ENCODE measurements around the gene SUN3. TPM values are rescaled to one million over a fixed set of nuclear protein-coding genes. Genes with fewer than 3 reads are reported as not detected.

The SUN3 gene
- total and polyA plus RNA-seq, 2 of the 4 experiments (the other 2 are of a cell fraction): not detected

DNA sequence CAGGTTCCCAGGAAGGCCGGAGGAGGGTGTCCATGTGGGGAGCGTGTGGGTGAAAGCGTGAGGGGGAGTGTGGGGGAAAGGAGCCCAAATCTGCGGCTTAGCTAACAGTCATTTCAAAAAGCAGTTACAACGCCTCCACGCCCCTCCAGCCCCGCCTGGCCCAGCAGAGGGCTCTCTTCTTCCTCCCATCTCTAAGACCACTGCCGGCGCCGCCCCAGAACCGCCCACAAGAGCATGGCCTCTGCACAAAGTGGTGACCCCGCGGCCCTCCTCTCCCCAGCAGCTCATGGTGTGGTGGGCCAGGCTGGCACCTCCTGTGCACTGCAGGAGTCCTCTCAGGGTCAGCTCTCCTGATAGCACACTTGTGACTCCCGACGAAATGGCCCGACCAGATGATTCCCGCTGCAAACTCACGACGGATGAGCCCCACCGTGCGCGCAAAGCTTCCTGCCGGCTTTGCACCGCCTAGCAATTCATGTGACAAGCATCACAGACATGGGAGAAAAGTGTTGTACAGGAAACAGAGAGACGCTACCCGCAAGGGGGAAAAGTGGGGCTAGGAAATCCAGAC lies 37.1 kb downstream of the SUN3 start (continued):
- no peak for TF ChIP-seq MXI1 (IDR thresholded peaks at IDR 0.05; ENCODE audit: borderline replicate concordance, low read depth, low read length)

DNA sequence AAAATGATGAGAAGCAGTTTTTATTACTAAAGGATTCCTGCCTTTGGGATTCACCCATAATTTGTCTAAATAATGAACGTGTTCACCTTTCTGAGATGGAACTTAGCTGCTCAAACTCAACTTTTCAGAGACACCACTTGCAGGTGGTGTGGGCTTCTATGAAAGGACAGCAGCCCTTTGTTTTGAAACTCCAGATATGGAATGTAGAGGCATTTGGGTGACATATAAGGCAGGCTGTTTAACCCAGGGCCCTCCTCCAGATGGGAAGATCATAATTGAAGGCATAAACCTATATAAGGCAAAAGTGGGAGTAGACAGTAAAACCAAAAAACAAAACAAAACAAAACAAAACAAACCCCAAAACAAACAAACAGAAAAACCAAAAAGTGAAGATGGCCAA lies 37.6 kb downstream of the SUN3 start:
- ATAC-seq (ENCODE audit: low read depth) (peak; percentile 42), DNase-seq (no peak)
- Histone ChIP-seq H3K4me3 (ENCODE audit: insufficient read depth, low read depth, low read length) (no peak overlapping the region), H2BK15ac (ENCODE audit: low read depth, low read length) (peak overlapping the region; percentile 82; the same call in 1 of the 3 replicates), H3K14ac (replicated peaks; ENCODE audit: low read depth, low read length) (peak overlapping the region; percentile 92; the same call in 1 of the 2 replicates), H4K5ac (ENCODE audit: low read depth, low read length) (no peak overlapping the region), H3K18ac (ENCODE audit: low read depth, low read length) (no peak overlapping the region), H3K79me1 (ENCODE audit: low read depth in 1 of 2, low read length in 2 of 2) (no peaks in the 10 kb centered on the region), H2BK120ac (ENCODE audit: low read depth, low read length) (peak overlapping the region; percentile 95), H3K4ac (ENCODE audit: low read depth, low read length) (peak overlapping the region; percentile 86; the same call in 1 of the 2 replicates), H2BK5ac (ENCODE audit: low read depth, low read length, poor library complexity, severe bottlenecking) (no peak overlapping the region), H2AK9ac (replicated peaks; ENCODE audit: low read depth, low read length, poor library complexity) (peak overlapping the region; percentile 84), H3K9ac (ENCODE audit: low read depth, low read length) (peak overlapping the region; percentile 65), H3K4me1 (ENCODE audit: control insufficient read depth, insufficient read depth, low read length) (no peaks in the 10 kb centered on the region; the same call in 1 of the 2 replicates), H3K27ac (ENCODE audit: insufficient read depth, low read length) (no peak overlapping the region; the same call in 1 of the 2 replicates), H3K4me2 (ENCODE audit: low read depth, low read length) (peak overlapping the region; percentile 61; the same call in 1 of the 2 replicates), H3K9me1 (ENCODE audit: insufficient read depth, low read length) (no peaks in the 10 kb centered on the region), H2BK20ac (ENCODE audit: low read depth, low read length) (peak overlapping the region; percentile 81; the same call in 1 of the 2 replicates), H2AK5ac (ENCODE audit: low read depth, low read length) (no peak overlapping the region), H3K23ac (ENCODE audit: low read depth, low read length) (peak overlapping the region; percentile 60; the same call in 1 of the 2 replicates), H4K91ac (ENCODE audit: insufficient read depth, low read depth, low read length) (peak overlapping the region; percentile 91), H4K20me1 (ENCODE audit: insufficient read depth, low read length) (no peaks in the 10 kb centered on the region), H3K27me3 (ENCODE audit: control insufficient read depth, insufficient read depth, low read length) (no peaks in the 10 kb centered on the region; the same call in 1 of the 2 replicates), H3K56ac (ENCODE audit: extremely low read depth, insufficient read depth, low read length) (peak overlapping the region; percentile 54; the same call in 1 of the 2 replicates), H2AFZ (replicated peaks; ENCODE audit: low read length, poor library complexity) (peak overlapping the region; percentile 96), H3K36me3 (ENCODE audit: control insufficient read depth, insufficient read depth, low read length) (no peaks in the 10 kb centered on the region), H4K8ac (ENCODE audit: low read depth in 2 of 2, low read length in 2 of 2) (peak overlapping the region; percentile 89 to 93; a peak in 3 of 4 replicates), H3K9me3 (ENCODE audit: control insufficient read depth, insufficient read depth, low read length) (no peaks in the 10 kb centered on the region)
- dilution Hi-C loops (cut with HindIII; ENCODE audit: low sequenced_read_pairs, unreplicated experiment): loop anchor here (25.0 kb wide), 1 partner anchor 121 kb away; no protein-coding TSS in a partner anchor
- ChIA-PET POLR2A (ENCODE audit: unreplicated experiment) (no interaction called here), CTCF (interaction anchor here (0.6 to 2.3 kb wide), 15 partner anchors 9 to 482 kb away, joined by 3 to 20 read pairs (median 4); partner anchors contain the start of gene UPP1)
- WGBS, 2 experiments (ENCODE audit: extremely low coverage in 2 of 2, insufficient read length in 1 of 2): no CpG with 5 or more reads among the region's 1 CpG
- in situ Hi-C loops (cut with MboI; ENCODE audit: low sequenced_read_pairs): no loop called here
- no TSS peak for BruUV-seq (replicated peaks)
- intact Hi-C loops (cut with micrococcal nuclease): loop anchor here (1.0 to 5.0 kb wide), 3 partner anchors 96 to 163 kb away; partner anchors contain the start of gene UPP1
- no peak for TF ChIP-seq MAZ (IDR thresholded peaks at IDR 0.05; ENCODE audit: borderline replicate concordance, low read depth, low read length)
